ENCODE measurements around the gene COA1.
"Not testable (repeated sequence)": the region's sequence is repeated elsewhere in the genome, so short reads cannot be mapped to it uniquely, and the experiment has no call there.

Gene COA1

DNA sequence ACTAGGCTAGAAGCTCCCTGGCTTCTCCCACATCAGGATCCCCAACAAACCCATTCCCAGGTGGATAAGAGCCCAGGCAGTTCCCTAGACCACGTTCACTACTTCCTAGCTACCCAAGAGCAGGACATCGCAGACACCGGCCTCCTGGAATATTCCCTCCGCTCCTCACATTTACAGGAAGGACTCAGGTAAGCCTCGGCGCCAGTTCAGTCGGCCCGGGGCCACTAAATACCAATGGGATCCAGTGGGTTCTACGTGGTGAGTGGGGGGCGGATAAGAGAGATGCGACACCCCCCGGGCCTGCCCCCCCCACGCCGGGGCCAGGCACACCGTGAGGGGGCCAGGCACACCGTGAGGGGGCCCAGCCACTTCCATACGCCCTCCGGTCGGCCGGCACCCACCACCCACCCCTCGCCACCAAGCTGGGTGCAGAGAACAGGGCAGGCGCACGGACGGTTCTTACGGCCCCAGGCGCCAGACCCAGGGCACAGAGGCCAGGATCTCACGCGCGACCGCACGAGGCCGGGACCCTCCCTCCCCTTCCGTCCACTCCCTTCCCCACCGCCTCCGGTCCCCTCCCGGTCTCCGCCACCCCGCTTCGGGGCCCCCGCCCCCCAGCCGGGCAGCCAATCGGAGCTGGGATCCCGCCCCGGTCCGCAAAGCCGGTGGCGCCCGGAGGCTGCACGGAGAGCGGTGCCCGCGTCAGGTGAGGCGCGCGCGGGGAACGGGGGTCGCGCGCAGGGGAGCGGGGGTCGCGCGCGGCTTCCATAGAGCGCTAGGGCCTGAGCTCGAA is 28.9 kb upstream of the COA1 start, which contains the start of gene BLVRA:
Gene BLVRA (plus strand): TSS at position 652 of the 793 bp plus-strand sequence. CDS start 12,479 bp downstream, outside the sequence.
- DNase-seq, result peak; percentile 17

DNA sequence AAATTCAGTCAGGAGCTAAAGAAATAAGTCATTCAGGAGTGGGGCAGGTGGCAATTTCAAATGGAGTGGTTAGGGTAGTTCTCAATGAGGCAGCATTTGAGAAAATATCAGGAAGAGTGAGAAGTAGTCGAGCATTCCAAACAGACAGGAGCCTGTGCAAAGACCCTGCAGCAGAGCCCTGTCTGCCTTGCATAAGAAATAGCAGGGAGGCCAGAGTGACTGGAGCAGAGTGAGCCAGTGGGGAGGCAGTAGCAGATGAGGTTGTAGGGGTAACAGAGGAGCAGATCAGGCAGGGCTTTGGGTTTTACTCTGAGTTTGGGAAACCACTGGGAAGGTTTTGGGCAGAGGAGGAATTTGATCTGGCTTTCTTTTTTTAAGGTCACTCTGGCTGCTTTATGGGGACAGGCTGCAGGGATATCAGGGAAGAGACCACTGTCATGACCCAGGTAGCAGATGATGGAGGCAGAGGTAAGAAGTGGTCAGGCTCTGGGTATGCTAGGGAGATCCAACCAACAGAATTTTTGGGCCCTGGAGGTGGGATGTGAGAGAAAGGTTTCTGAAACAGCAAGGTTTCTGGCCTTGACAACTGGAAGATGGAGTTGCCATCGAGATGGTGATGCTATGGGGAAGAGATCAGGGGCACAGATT is 27.9 kb upstream of the COA1 start:
- no peak for DNase-seq

DNA sequence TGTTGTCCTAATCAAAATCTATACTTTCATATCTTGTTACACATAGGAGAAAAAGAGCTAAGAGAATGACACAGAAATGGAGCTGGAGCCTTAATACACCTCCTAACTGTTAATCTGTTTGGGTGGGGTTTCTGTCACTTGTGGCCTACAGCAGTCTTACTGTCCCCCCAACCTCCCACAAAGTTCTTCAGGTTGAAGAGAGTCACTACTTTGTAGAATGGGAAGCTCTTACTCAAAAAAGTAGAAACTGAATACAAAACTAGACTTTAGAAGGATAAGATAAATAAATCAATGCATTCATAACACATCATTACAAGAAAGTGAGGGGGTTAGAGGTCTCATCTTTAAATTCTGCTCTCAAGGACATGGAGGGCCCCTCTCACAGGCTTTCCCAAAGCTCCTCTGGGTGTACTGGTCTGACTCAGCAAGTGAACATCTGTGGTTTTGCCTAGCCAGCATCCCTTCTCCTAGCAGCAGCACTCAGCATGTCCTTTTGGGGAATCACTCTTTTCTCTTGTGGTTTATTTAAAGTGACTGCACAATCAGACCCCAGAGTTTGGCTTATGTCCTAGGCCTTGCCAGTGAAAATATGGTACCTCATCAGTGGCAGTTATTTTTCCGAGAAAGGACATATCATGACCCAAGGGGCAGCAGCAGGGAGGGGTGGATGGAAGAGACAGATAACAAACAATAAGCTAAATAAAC is 27.2 kb upstream of the COA1 start:
- no peak for DNase-seq

DNA sequence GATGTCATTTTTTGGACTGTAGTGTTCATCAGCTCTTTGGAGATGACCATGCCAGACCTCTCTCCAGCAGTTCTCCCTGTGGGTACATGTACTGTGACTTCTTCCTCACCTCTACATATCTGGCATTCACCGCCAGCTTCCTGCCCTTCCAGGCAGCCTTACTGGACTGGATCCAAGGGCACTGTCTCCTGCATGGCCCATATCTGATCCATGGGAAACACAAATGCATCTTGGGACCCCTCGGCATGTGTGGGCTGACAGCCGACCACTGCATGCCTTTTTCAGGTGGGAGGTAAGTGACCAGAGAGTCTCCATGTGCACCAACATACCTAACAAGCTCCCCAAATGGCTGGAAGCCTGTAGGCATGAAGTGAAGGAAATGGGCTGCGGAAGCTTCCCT is 25.3 kb upstream of the COA1 start:
- DNase-seq, result no peak

DNA sequence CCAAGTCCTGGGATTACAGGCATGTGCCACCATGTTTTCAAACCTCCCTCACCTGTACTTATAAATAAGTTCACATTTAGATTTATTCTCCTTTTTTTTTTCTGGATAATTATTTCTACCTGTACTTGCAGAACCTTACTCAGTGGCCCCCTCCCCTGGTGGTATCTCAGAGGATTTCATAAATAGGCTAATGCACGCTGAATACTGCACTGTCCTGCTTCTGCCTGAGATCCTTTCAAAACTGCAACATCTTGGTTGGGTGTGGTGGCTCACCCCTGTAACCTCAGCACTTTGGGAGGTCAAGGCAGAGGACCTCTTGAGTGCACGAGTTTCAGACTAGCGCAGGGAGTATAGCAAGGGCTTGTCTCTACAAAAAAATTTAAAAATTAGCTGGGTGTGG is 24.5 kb upstream of the COA1 start:
- DNase-seq, result no peak

DNA sequence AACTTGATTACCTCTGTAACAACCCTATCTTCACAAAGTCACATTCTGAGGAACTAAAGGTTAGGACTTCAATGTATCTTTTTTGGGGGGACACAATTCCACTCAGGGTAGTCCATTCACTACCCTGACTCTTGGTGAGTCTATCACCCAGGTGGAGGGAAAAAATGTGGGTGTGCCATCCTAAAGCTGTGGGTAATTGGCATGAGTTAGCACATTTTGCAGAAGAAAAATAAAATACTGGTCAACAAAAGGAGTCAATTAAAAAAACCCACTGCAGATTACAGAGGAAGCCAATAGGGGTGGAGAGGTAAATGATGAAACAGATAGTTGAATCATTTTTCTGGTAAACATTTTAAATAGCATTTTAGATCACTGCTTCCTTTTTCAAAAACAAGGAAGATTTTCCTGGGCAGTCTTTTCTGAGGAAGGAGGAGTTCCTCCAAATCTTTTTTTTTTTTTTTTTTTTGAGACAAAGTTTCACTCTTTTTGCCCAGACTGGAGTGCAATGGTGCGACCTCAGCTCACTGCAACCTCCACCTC is 24.0 kb upstream of the COA1 start:
- no peak for DNase-seq

DNA sequence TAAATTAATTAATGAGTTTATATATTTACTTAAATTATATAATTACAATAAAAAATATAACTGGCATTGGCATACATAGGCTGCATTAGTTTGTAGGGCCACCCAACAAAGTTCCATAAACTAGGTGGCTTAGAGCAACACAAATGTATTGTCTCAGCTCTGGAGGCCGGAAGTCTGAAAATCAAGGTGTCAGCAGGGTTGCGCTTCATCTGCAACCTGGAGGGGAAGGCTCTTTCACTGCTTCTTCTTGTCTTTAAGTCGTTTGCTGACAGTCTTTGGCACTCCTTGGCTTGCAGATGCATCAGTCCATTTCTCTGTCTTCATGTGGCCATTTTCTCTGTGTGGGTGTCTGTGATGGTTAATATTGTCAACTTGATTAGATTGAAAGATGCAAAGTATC is 23.1 kb upstream of the COA1 start:
- no peak for DNase-seq

DNA sequence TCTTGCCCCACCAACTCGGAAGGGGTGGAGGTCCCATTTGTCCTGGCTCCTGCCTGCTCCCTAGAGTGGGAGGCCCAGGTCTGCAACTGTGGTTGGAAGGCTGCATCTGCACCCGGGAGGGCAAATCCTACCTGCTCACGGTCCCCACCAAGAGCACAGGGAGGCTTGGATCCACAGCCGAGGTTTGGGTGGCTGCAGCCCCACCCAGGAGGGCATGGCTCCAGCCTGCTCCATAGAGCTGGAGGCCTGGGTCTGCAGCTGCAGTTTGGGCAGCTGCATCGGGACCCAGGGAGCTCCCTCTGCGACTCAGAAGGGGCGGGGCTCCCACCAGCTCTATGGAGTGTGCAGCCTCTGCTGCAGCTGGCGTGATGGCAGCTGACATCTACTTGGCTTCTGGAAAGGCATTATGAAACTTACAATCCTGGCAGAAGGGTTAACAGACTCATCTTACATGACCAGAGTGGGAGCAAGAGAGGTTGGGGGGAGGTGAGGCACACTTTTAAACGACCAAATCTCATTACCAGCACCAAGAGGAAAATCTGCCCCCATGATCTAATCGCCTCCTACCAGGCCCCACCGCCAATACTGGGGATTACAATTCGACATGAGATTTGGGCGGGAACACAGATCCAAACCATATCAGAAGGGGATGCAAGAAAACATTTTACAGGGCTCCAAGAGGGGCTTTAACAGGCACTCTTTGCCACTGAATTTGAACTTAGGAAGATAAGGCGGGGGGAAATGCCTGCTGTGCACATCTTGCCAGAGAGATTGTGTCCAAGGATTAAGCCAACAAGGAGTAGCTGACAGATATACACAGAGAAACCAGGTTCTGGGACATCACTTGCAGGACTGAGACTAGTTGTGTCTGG is 20.9 kb upstream of the COA1 start:
- no peak for DNase-seq

DNA sequence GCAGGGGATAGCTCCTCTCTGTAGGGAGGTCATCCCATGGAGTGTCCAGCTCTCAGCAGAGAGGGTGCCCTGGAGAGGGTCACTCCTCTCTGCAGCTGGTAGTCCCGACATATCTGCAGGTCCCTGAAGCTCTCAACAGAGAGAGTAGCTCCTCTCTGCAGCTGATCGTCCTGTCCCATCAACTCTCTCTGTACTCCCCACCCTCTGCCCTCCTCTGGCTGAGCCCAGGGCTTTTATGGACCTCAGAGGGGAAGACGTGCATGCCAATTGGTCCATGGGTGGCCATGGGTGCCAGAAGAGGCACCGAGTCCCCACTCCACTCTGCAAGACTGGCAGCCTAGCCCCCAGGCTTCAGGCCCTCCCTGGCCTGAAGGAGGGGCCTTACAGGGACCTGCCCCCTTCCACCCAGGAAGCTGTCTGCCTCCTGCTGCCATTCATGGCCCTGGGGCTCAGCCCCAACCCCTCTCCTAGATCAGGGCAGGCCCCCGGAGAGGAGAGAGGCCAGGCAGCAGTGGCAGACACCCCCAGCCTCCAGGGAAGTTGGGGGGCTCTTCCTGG is 20.1 kb upstream of the COA1 start:
- no peak for DNase-seq

DNA sequence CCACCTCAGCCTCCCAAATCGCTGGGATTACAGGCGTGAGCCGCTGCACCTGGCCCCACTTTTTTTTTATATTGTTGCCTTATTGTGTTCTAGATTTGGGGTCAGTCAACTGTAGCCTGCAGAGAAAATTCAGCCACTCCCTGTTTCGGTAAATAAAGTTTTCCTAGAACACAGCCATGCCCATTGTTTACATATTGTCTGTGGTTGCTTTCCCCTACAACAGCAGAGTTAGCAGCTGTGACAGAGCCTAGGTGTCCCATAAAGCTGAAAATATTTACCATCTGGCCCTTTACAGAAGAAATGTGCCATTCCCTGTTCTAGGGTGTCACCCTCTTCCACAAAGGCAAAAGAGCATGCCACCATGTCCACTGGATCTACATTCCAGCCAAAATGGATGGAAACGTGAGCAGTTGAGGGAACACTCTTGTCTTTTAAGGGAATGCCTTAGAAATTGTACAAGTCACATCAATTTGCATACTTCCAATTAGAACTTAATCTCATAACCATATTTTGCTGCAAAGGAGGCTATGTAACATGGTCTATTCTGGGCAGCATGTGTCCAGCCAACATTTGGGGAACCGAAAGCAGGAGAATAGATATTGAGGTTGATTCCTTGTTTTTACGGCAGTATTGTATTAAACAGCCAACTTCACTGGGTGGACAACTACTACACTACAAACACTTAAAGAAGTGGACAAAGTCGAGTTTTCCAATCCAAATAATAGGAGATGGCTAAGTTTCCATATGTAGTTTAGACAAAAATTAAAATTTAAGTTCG is 18.2 kb upstream of the COA1 start:
- no peak for DNase-seq

DNA sequence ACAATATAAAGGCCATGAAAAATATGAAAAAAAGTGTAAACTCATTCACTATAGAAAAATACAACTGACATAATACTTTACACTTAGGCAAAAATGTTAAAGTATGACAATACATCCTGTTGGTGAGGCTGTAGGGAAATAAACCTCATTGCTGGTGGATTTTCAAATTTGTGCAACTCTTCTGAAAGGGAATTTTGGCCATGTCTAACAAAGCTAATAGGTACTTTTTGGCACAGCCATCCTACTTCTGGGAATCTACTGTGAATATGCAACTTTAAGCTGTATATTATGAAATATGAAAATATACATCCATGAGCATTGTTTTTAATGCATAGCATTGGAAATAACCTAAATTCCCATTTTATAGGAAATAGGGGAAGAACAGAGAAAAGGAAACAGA is 13.4 kb upstream of the COA1 start:
- DNase-seq, result no peak

DNA sequence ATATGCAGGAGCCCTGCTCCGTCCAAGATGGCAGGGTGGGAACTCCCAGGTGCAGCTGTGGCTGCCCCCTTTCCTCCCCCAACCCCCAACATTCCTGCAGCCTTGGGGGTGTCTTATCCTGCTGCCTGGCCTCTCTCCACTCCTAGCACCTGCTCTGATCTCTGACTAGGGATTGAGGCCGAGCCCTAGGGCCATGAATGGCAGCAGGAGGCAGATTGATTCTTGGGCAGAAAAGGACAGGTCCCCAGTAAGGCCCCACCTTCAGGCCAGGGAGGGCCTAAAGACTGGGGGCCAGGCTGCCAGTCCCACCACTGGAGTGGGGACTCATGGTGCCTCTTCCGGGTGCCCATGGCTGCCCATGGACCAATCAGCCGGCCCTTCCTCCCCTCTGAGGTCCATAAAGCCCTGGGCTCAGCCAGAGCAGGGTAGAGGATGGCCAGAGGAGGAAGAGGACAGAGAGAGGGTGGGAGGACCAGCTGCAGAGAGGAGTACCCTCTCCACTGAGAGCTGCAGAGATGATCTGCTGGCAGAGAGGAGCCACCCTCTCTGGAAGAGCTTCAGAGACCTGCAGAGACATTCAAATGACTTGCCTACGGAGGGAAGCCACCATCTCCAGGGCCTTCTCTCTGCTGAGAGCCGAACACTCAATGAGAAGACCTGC is 8.3 kb upstream of the COA1 start:
- DNase-seq, result no peak

DNA sequence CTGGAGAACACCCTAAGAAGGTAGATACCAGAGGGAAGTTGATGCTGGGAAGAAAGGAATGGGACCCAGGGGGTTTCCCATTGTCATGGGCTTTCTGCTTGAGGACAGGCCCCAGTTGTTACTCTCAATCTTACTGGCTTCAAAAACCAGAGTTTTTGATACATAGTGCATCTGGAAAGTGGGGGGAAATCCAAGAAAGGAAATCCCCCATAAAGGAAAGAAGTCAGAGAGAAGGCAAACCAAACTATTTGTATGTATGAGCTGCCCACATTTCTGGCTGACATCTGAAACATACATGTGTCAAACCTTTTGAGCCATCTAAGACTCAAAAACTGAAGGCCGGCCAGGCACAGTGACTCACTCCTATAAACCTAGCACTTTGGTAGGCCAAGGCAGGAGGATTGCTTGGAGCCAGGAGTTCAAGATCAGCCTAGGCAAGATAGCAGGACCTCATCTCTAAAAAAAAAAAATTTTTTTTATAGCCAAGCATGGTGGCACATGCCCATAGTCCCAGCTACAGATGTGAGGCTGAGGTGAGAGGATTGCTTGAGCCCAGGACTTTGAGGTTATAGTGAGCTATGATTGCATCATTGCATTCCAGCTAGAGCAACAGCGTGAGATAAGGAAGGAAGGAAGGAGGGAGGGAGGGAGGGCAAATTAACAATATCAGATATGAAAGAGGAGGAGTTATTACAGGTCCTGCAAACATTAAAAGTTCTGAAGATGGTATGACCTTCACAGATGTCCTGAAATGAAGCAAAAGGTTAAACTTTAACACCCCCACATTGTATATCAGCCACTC is 6.7 kb upstream of the COA1 start:
- no peak for DNase-seq

DNA sequence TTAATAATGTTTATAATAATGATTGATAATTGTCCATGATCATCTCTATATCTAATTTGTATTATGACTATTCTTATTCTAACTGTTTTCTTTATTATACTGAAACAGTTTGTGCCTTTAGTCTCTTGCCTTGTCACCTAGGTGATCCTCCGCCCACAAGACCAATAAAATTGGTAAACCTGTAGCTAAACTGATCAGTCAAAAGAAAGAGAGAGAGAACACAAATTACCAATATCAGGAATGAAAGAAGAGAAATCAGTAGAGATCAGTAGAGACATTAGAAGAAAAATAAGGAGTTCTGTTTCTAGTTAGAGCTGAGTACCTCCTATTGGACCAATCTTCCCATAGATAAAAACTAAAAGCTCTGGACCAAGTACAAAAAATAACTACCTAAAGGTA is 6.1 kb upstream of the COA1 start:
- DNase-seq, result no peak

DNA sequence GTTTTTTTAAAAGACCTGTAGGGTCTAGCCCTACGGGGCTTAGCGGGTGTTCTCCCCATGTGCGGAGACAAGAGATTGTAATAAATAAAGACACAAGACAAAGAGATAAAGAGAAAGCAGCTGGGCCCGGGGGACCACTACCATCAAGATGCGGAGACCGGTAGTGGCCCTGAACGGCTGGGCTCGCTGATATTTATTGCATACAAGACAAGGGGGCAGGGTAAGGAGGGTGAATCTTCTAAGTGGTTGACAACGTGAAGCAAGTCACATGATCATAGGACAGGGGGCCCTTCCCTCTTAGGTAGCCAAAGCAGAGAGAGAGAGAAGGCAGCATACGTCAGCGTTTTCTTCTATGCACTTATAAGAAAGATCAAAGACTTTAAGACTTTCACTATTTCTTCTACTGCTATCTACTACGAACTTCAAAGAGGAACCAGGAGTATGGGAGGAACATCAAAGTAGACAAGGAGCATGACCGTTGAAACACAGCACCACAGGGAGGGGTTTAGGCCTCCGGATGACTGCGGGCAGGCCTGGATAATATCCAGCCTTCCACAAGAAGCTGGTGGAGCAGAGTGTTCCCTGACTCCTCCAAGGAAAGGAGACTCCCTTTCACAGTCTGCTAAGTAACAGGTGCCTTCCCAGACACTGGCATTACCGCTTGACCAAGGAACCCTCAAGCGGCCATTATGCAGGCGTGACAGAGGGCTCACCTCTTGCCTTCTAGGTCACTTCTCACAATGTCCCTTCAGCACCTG is 5.4 kb upstream of the COA1 start:
- DNase-seq, result not testable (repeated sequence)

DNA sequence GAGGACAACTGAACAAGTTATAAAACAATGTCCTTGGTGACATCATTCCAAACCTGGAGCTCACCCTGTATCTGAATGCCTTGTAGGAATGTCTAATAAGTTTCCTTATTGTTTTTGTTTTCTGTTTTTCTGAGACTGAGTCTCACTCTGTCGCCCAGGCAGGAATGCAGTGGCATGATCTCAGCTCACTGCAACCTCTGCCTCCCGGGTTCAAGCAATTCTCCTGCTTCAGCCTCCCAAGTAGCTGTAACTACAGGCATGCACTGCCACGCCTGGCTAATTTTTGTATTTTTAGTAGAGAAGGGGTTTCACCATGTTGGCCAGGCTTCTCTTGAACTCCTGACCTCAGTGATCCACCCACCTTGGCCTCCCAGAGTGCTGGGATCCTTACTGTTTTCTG is 2.2 kb upstream of the COA1 start:
- not testable (repeated sequence) for DNase-seq

DNA sequence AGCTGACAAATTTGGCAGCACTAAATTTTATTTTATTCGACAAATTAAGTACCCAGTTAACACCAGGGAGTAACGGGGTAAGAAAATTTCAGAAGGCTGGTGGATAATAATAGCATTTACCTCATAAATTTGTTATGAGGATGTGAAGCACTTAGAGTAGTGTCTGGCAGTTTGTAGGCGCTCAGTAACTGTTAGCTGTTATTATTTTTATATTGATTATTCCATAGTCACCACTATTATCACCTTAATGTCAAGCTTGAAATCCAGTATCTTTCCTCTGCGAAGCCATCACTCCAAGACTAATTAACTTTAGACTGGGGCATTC is 563 bp upstream of the COA1 start:
- no peak for DNase-seq

DNA sequence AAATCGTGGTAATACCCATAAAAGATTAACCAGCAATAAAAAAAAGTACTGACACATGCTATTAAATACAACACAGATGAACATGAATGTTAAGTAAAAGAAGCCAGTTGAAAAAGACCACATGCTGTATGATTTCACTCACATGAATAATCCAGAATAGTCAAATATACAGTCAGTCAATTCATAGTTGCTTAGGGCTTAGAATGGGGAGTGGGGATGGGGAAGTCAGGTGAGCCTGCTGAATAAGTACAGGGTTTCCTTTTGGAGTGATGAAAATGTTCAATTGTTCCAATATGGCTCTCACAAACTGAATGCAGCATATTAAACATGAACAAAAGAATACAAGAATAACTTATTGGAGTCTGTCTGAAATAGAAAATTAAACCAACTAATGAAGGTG is 1.8 kb downstream of the COA1 start:
- DNase-seq, result no peak

DNA sequence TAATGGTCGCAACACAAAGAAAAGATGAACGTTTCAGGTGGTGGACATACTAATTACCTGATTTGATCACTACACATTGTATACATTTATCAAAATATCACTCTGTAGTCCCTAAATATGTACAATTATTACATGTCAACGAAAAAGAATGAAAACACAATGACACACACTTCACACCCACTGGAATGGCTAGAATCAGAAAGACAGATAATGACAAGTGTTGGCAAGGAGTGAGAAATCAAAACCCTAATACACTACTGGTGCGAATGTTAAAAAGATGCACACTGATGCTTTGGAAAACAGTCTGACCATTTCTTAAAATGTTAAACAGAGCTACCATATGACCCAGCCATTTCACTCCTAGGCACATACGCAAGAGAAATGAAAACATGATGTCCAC is 2.3 kb downstream of the COA1 start:
- DNase-seq, result no peak

DNA sequence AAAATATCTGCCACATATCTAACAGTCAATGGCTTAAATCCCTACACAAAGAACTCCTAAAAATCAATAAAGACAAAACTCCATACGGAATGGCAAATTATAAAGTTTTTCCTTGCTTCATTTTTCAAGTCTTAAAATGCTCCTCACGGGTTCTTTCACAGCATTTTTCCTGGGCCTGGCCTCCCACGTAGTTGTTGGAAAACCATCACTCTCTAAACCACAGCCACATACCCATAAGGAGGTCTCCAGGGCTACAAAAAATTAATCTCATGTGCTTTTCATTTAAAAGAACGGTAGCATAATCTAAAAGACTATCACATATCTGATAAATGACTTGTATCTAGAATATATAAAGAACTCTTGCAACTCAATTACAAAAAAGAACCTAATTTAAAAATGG is 2.9 kb downstream of the COA1 start:
- no peak for DNase-seq

All from NCI-H2107 (cell line).